SJSA1 (cell line): ENCODE results near the gene TTYH2. TPM values are rescaled to one million over a fixed set of nuclear protein-coding genes. Genes with fewer than 3 reads are reported as not detected.
"Not testable (repeated sequence)": the region's sequence is repeated elsewhere in the genome, so short reads cannot be mapped to it uniquely, and the experiment has no call there.

Experiments used
- DNase-seq, 2 experiments: peaks; one replicate each; pipeline ENCODE4 v3.0.0-alpha.2; 2015 to 2020; ENCODE audit warnings: low spot score in 2 of 2, low read depth in 1 of 2
- H3K27ac ChIP-seq: fragments of 250-450 bp; sonication (Bioruptor Pico); 2 replicates; pipeline ENCODE4 v1.5.1; 2020; ENCODE audit warnings: mild to moderate bottlenecking, moderate library complexity
- H3K27me3 ChIP-seq: fragments of 250-450 bp; sonication (Bioruptor Pico); replicated peaks from 2 replicates; pipeline ENCODE4 v1.5.1; 2020; ENCODE audit warnings: mild to moderate bottlenecking, moderate library complexity
- H3K36me3 ChIP-seq: fragments of 250-450 bp; sonication (Bioruptor Pico); 2 replicates; pipeline ENCODE4 v1.5.1; 2020; ENCODE audit warnings: mild to moderate bottlenecking
- H3K4me1 ChIP-seq: fragments of 250-450 bp; sonication (Bioruptor Pico); replicated peaks from 2 replicates; pipeline ENCODE4 v1.6.1; 2021; ENCODE audit warnings: mild to moderate bottlenecking
- H3K4me3 ChIP-seq: fragments of 250-450 bp; sonication (Bioruptor Pico); 2 replicates; pipeline ENCODE4 v1.5.1; 2020; ENCODE audit warnings: mild to moderate bottlenecking
- H3K9me3 ChIP-seq: fragments of 250-450 bp; sonication (Bioruptor Pico); replicated peaks from 2 replicates; pipeline ENCODE4 v1.5.1; 2020; ENCODE audit warnings: mild to moderate bottlenecking
- total RNA-seq: library from RNA; depleted of rRNA; stranded (reverse); fragments of >200 nt; shearing (Covaris generic); gene quantifications from 2 replicates; pipeline ENCODE4 v1.2.3, GENCODE V29; 2014

Gene TTYH2
- total RNA-seq, 1 experiment from 2014 or later, result 0.50 TPM

- no peak overlapping the region for H3K4me3 ChIP-seq
- H3K27me3 ChIP-seq, result peaks cover 67% of the 10 kb centered on the region
- DNase-seq, result no peak
- no peaks in the 10 kb centered on the region for H3K36me3 ChIP-seq
- no peaks in the 10 kb centered on the region for H3K9me3 ChIP-seq
- no peak overlapping the region for H3K27ac ChIP-seq
- H3K4me1 ChIP-seq, result no peaks in the 10 kb centered on the region
Observed at GRCh38 chr17:74276051-74276476, 62.7 kb downstream of the TTYH2 start.

GRCh38 chr17:74276541-74277009, 63.2 kb downstream of the TTYH2 start:
- no peak overlapping the region for H3K27ac ChIP-seq
- no peak for DNase-seq
- peaks cover 62% of the 10 kb centered on the region for H3K27me3 ChIP-seq
- H3K9me3 ChIP-seq, result no peaks in the 10 kb centered on the region
- no peaks in the 10 kb centered on the region for H3K4me1 ChIP-seq
- no peak overlapping the region for H3K4me3 ChIP-seq
- H3K36me3 ChIP-seq, result no peaks in the 10 kb centered on the region

- H3K36me3 ChIP-seq, result no peaks in the 10 kb centered on the region
- 0 out of 2 replicates have a peak, but pooled peaks cover 4% of the 10 kb centered on the region for H3K9me3 ChIP-seq
- no peak for DNase-seq
- no peak overlapping the region for H3K4me3 ChIP-seq
- peaks cover 55% of the 10 kb centered on the region for H3K27me3 ChIP-seq
- no peak overlapping the region for H3K27ac ChIP-seq
- H3K4me1 ChIP-seq, result no peaks in the 10 kb centered on the region
Observed at GRCh38 chr17:74277935-74278334, 64.6 kb downstream of the TTYH2 start.

- H3K27ac ChIP-seq, H3K4me3 ChIP-seq, DNase-seq, H3K36me3 ChIP-seq, H3K9me3 ChIP-seq, H3K4me1 ChIP-seq: not testable (repeated sequence)
- peaks cover 42% of the 10 kb centered on the region for H3K27me3 ChIP-seq
Observed at GRCh38 chr17:74279617-74280016, 66.2 kb downstream of the TTYH2 start.

GRCh38 chr17:74280093-74280513, 66.7 kb downstream of the TTYH2 start:
- H3K4me3 ChIP-seq, result no peak overlapping the region
- no peak overlapping the region for H3K27ac ChIP-seq
- no peaks in the 10 kb centered on the region for H3K36me3 ChIP-seq
- peaks cover 37% of the 10 kb centered on the region for H3K27me3 ChIP-seq
- no peaks in the 10 kb centered on the region for H3K4me1 ChIP-seq
- H3K9me3 ChIP-seq, result 0 out of 2 replicates have a peak, but pooled peaks cover 4% of the 10 kb centered on the region
- DNase-seq, result no peak

GRCh38 chr17:74281799-74282198, 68.4 kb downstream of the TTYH2 start:
- Histone ChIP-seq H3K4me1 (no peaks in the 10 kb centered on the region), H3K27ac (no peak overlapping the region), H3K9me3 (0 out of 2 replicates have a peak, but pooled peaks cover 4% of the 10 kb centered on the region), H3K36me3 (no peaks in the 10 kb centered on the region), H3K27me3 (peaks cover 23% of the 10 kb centered on the region), H3K4me3 (no peak overlapping the region)
- no peak for DNase-seq

GRCh38 chr17:74282274-74282586, 68.9 kb downstream of the TTYH2 start:
- peaks cover 22% of the 10 kb centered on the region for H3K27me3 ChIP-seq
- not testable (repeated sequence) for H3K4me3 ChIP-seq, H3K27ac ChIP-seq, H3K36me3 ChIP-seq, H3K9me3 ChIP-seq, H3K4me1 ChIP-seq, DNase-seq

GRCh38 chr17:74282587-74283370, 69.4 kb downstream of the TTYH2 start:
- Histone ChIP-seq H3K4me1 (no peaks in the 10 kb centered on the region), H3K27ac (no peak overlapping the region), H3K9me3 (0 out of 2 replicates have a peak, but pooled peaks cover 4% of the 10 kb centered on the region), H3K27me3 (peaks cover 16% of the 10 kb centered on the region), H3K36me3 (no peaks in the 10 kb centered on the region), H3K4me3 (no peak overlapping the region)
- DNase-seq, result no peak

- peaks cover 14% of the 10 kb centered on the region for H3K27me3 ChIP-seq
- no peak overlapping the region for H3K4me3 ChIP-seq
- 0 out of 2 replicates have a peak, but pooled peaks cover 4% of the 10 kb centered on the region for H3K9me3 ChIP-seq
- H3K4me1 ChIP-seq, result no peaks in the 10 kb centered on the region
- no peak for DNase-seq
- H3K27ac ChIP-seq, result no peak overlapping the region
- no peaks in the 10 kb centered on the region for H3K36me3 ChIP-seq
Observed at GRCh38 chr17:74283371-74283673, 70.0 kb downstream of the TTYH2 start.

- Histone ChIP-seq H3K27me3 (peaks cover 21% of the 10 kb centered on the region), H3K27ac (no peak overlapping the region), H3K36me3 (no peaks in the 10 kb centered on the region), H3K4me1 (no peaks in the 10 kb centered on the region), H3K4me3 (no peak overlapping the region), H3K9me3 (0 out of 2 replicates have a peak, but pooled peaks cover 4% of the 10 kb centered on the region)
- no peak for DNase-seq
Observed at GRCh38 chr17:74287031-74287602, 73.7 kb downstream of the TTYH2 start.

GRCh38 chr17:74288785-74289184, 75.4 kb downstream of the TTYH2 start:
- Histone ChIP-seq H3K4me1 (no peaks in the 10 kb centered on the region), H3K36me3 (no peaks in the 10 kb centered on the region), H3K27ac (no peak overlapping the region), H3K4me3 (no peak overlapping the region), H3K9me3 (no peaks in the 10 kb centered on the region), H3K27me3 (peaks cover 14% of the 10 kb centered on the region)
- DNase-seq, result no peak

GRCh38 chr17:74289688-74290087, 76.3 kb downstream of the TTYH2 start:
- Histone ChIP-seq H3K27ac (no peak overlapping the region), H3K4me1 (no peaks in the 10 kb centered on the region), H3K9me3 (no peaks in the 10 kb centered on the region), H3K36me3 (no peaks in the 10 kb centered on the region), H3K4me3 (no peak overlapping the region), H3K27me3 (peaks cover 14% of the 10 kb centered on the region)
- DNase-seq, result no peak

- Histone ChIP-seq H3K27ac (no peak overlapping the region), H3K4me3 (no peak overlapping the region), H3K9me3 (no peaks in the 10 kb centered on the region), H3K27me3 (peaks cover 14% of the 10 kb centered on the region), H3K36me3 (no peaks in the 10 kb centered on the region), H3K4me1 (no peaks in the 10 kb centered on the region)
- no peak for DNase-seq
Observed at GRCh38 chr17:74290340-74290739, 77.0 kb downstream of the TTYH2 start.

- no peaks in the 10 kb centered on the region for H3K9me3 ChIP-seq
- no peak overlapping the region for H3K4me3 ChIP-seq
- H3K27me3 ChIP-seq, result peaks cover 11% of the 10 kb centered on the region; the same call in 1 of the 2 replicates
- H3K36me3 ChIP-seq, result no peaks in the 10 kb centered on the region
- H3K27ac ChIP-seq, result no peak overlapping the region
- no peak for DNase-seq
- no peaks in the 10 kb centered on the region for H3K4me1 ChIP-seq
Observed at GRCh38 chr17:74292495-74292894, 79.1 kb downstream of the TTYH2 start.
